ENCODE measurements around the gene PLCXD1. TPM values are rescaled to one million over a fixed set of nuclear protein-coding genes. Genes with fewer than 3 reads are reported as not detected.
"Not testable (repeated sequence)": the region's sequence is repeated elsewhere in the genome, so short reads cannot be mapped to it uniquely, and the experiment has no call there.

The PLCXD1 gene
- total RNA-seq, 1 donor from 2014 or later: 25.9 TPM

DNA sequence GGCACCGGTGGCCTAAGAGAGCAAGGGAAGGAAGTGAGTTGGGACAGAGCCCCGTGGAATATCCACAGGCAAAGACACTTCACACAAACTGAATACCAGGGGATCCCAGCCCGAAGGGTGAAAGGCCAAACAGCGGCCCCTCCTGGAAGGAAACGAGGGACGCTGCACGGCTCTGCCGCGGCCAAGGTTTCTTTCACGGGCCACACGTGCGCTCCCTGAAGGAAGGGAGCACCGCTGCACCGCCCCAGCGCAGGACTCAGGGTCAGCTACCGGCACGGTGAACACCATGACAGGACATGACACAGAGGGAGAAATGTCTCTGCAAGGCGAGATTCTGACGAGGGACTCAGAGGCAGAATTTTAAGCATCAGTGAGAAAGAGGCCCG, 69.0 kb downstream of the PLCXD1 start:
- no peak for FAIRE-seq
- H3K27me3 Mint-ChIP-seq (ENCODE audit: low read depth, unreplicated experiment): no peaks in the 10 kb centered on the region
- Histone ChIP-seq H3K79me2 (ENCODE audit: insufficient read depth, low read length) (no peaks in the 10 kb centered on the region), H3K4me3 (ENCODE audit: insufficient read depth, low read depth, low read length) (no peak overlapping the region), H4K20me1 (ENCODE audit: insufficient read depth, low read length) (no peaks in the 10 kb centered on the region), H3K36me3 (ENCODE audit: insufficient read depth, low read length) (no peaks in the 10 kb centered on the region), H3K9ac (ENCODE audit: low read length) (no peak overlapping the region), H3K9me3 (ENCODE audit: insufficient read depth, low read depth, low read length) (no peaks in the 10 kb centered on the region), H3K4me2 (ENCODE audit: low read length) (no peak overlapping the region), H3K27me3 (ENCODE audit: insufficient read depth, low read length) (no peaks in the 10 kb centered on the region), H3K4me1 (ENCODE audit: insufficient read depth, low read length) (no peaks in the 10 kb centered on the region), H2AFZ (ENCODE audit: low read depth, low read length) (no peak overlapping the region), H3K27ac (ENCODE audit: low read depth, low read length) (no peak overlapping the region)
- no peaks in the 10 kb centered on the region for H3K9me3 Mint-ChIP-seq (ENCODE audit: unreplicated experiment)
- TF ChIP-seq EZH2 (IDR thresholded peaks at IDR 0.05; ENCODE audit: insufficient read depth, low read length): no peak
- TF ChIP-seq, protein P1, sequence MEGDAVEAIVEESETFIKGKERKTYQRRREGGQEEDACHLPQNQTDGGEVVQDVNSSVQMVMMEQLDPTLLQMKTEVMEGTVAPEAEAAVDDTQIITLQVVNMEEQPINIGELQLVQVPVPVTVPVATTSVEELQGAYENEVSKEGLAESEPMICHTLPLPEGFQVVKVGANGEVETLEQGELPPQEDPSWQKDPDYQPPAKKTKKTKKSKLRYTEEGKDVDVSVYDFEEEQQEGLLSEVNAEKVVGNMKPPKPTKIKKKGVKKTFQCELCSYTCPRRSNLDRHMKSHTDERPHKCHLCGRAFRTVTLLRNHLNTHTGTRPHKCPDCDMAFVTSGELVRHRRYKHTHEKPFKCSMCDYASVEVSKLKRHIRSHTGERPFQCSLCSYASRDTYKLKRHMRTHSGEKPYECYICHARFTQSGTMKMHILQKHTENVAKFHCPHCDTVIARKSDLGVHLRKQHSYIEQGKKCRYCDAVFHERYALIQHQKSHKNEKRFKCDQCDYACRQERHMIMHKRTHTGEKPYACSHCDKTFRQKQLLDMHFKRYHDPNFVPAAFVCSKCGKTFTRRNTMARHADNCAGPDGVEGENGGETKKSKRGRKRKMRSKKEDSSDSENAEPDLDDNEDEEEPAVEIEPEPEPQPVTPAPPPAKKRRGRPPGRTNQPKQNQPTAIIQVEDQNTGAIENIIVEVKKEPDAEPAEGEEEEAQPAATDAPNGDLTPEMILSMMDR (IDR thresholded peaks at IDR 0.05; ENCODE audit: insufficient read depth, low read depth, low read length): no peak
- H3K4me1 Mint-ChIP-seq (ENCODE audit: low read depth, unreplicated experiment): peaks cover 21% of the 10 kb centered on the region
- DNase-seq (ENCODE audit: low read depth): no peak
- no peak overlapping the region for H3K4me3 Mint-ChIP-seq (ENCODE audit: unreplicated experiment)
- peaks cover 23% of the 10 kb centered on the region for H3K36me3 Mint-ChIP-seq (ENCODE audit: low read depth, unreplicated experiment)
- H3K27ac Mint-ChIP-seq (ENCODE audit: unreplicated experiment): no peak overlapping the region

DNA sequence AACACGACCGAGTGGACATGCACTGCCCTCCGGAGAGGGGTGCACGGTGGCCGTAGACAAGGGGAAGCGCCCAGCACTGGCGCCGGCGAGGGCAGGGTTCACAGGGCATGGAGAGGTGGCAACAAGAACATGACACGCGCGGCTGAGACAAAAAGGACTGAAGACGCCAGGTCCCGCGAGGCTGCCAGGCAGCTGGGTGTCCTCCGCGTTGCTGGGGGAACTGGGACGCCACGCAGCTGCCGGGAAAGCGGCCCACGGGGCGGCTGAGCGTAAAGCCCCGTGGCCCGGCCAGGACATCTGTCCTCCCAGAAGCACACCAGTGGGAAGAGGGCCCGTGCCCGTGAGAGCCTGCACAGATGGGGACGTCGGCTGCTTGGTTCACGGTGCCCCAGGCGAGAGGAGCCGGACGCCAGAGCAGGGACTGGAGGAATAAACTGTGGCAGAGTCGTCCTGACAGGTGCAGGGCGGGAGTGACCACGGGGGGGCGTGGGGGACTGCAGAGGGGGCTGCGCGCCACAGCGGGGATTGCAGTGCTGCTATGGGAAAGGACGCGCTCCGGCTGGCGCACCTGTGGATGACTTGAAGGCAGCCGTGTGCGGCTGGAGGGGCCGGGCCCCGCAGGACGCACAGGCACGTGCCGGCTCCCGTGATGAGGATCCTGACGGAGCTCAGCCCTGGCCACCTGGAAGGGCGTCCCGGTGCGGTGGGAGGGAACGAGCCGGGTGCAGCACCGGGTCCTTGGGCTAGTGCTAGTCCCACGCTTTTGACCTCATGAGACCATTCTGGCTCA, 69.5 kb downstream of the PLCXD1 start:
- no peak overlapping the region for H3K27ac Mint-ChIP-seq (ENCODE audit: unreplicated experiment)

DNA sequence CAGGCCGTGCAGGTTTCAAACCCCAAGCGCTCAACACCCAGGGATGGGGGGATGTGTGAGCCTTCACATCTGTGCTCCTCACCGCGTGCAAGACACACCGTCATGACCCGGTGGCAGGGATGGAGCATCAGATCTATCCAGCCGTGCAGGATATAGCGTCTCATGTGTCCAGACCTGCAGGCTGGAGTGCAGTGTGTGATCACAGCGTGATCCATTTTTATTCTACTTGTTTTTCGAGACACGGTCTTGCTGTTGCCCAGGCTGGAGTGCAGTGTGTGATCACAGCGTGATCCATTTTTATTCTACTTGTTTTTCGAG, 70.1 kb downstream of the PLCXD1 start:
- H3K27me3 Mint-ChIP-seq (ENCODE audit: low read depth, unreplicated experiment); H3K4me3 ChIP-seq (ENCODE audit: insufficient read depth, low read depth, low read length); H3K27me3 ChIP-seq (ENCODE audit: insufficient read depth, low read length); H3K9me3 ChIP-seq (ENCODE audit: insufficient read depth, low read depth, low read length); H3K9ac ChIP-seq (ENCODE audit: low read length); H3K36me3 ChIP-seq (ENCODE audit: insufficient read depth, low read length); H3K9me3 Mint-ChIP-seq (ENCODE audit: unreplicated experiment); H3K27ac ChIP-seq (ENCODE audit: low read depth, low read length); H2AFZ ChIP-seq (ENCODE audit: low read depth, low read length); H4K20me1 ChIP-seq (ENCODE audit: insufficient read depth, low read length); H3K79me2 ChIP-seq (ENCODE audit: insufficient read depth, low read length); H3K27ac Mint-ChIP-seq (ENCODE audit: unreplicated experiment); H3K4me1 ChIP-seq (ENCODE audit: insufficient read depth, low read length); FAIRE-seq; H3K4me3 Mint-ChIP-seq (ENCODE audit: unreplicated experiment); H3K4me2 ChIP-seq (ENCODE audit: low read length); DNase-seq (ENCODE audit: low read depth): not testable (repeated sequence)
- Mint-ChIP-seq H3K4me1 (ENCODE audit: low read depth, unreplicated experiment) (peaks cover 23% of the 10 kb centered on the region), H3K36me3 (ENCODE audit: low read depth, unreplicated experiment) (peaks cover 23% of the 10 kb centered on the region)

More for the DNA sequence above, 69.5 kb downstream of the PLCXD1 start:
- H3K4me1 Mint-ChIP-seq (ENCODE audit: low read depth, unreplicated experiment): peaks cover 22% of the 10 kb centered on the region
- Histone ChIP-seq H2AFZ (ENCODE audit: low read depth, low read length) (no peak overlapping the region), H3K4me2 (ENCODE audit: low read length) (no peak overlapping the region), H3K9ac (ENCODE audit: low read length) (no peak overlapping the region), H3K27ac (ENCODE audit: low read depth, low read length) (no peak overlapping the region), H4K20me1 (ENCODE audit: insufficient read depth, low read length) (no peaks in the 10 kb centered on the region), H3K9me3 (ENCODE audit: insufficient read depth, low read depth, low read length) (no peaks in the 10 kb centered on the region), H3K4me3 (ENCODE audit: insufficient read depth, low read depth, low read length) (no peak overlapping the region), H3K4me1 (ENCODE audit: insufficient read depth, low read length) (no peaks in the 10 kb centered on the region), H3K79me2 (ENCODE audit: insufficient read depth, low read length) (peaks cover 1% of the 10 kb centered on the region), H3K27me3 (ENCODE audit: insufficient read depth, low read length) (no peaks in the 10 kb centered on the region), H3K36me3 (ENCODE audit: insufficient read depth, low read length) (no peaks in the 10 kb centered on the region)
- TF ChIP-seq, protein P1 (IDR thresholded peaks at IDR 0.05; ENCODE audit: insufficient read depth, low read depth, low read length): no peak
- no peak for TF ChIP-seq EZH2 (IDR thresholded peaks at IDR 0.05; ENCODE audit: insufficient read depth, low read length)
- H3K9me3 Mint-ChIP-seq (ENCODE audit: unreplicated experiment): no peaks in the 10 kb centered on the region
- no peaks in the 10 kb centered on the region for H3K27me3 Mint-ChIP-seq (ENCODE audit: low read depth, unreplicated experiment)
- DNase-seq (ENCODE audit: low read depth) (no peak), FAIRE-seq (no peak)
- no peak overlapping the region for H3K4me3 Mint-ChIP-seq (ENCODE audit: unreplicated experiment)
- peaks cover 23% of the 10 kb centered on the region for H3K36me3 Mint-ChIP-seq (ENCODE audit: low read depth, unreplicated experiment)
